Keratinocyte (primary cell): ENCODE results near the gene STEAP2. TPM values are rescaled to one million over a fixed set of nuclear protein-coding genes. Genes with fewer than 3 reads are reported as not detected.

Source experiments
- DNase-seq: peaks from one replicate; pipeline ENCODE4 v3.0.0-alpha.2; 2011; ENCODE audit warnings: low read depth, missing footprints, low spot score
- FAIRE-seq: peaks from 2 replicates; lab custom pipeline; 2011; peaks lifted over from hg19 to GRCh38; lab: Jason Lieb, UNC
- H2AFZ ChIP-seq: 2 replicates; pipeline ENCODE4 v1.6.0; 2012; ENCODE audit warnings: low read length, control low read depth, inconsistent platforms; ENCODE audit not compliant: control insufficient read depth
- H3K27ac ChIP-seq: 2 replicates; pipeline ENCODE4 v1.5.1; 2011; ENCODE audit warnings: low read length; ENCODE audit not compliant: control insufficient read depth, insufficient read depth
- H3K27me3 ChIP-seq: 3 replicates; pipeline ENCODE4 v1.6.0; 2011; ENCODE audit warnings: low read length; ENCODE audit not compliant: control insufficient read depth, insufficient read depth; ENCODE audit errors: extremely low read depth
- H3K36me3 ChIP-seq, 2 experiments: 2 replicates in 1 of 2; 3 replicates in 1 of 2; pipeline ENCODE4 v1.5.1; 2011; ENCODE audit warnings: low read length in 2 of 2, mild to moderate bottlenecking in 1 of 2; ENCODE audit not compliant: control insufficient read depth in 2 of 2, insufficient read depth in 2 of 2; ENCODE audit errors: extremely low read depth in 1 of 2
- H3K4me1 ChIP-seq: 3 replicates; pipeline ENCODE4 v1.5.1; 2011; ENCODE audit warnings: low read length; ENCODE audit not compliant: control insufficient read depth, insufficient read depth; ENCODE audit errors: extremely low read depth
- H3K4me2 ChIP-seq: 3 replicates; pipeline ENCODE4 v1.6.0; 2011; ENCODE audit warnings: low read depth, low read length; ENCODE audit not compliant: control insufficient read depth, insufficient read depth; ENCODE audit errors: extremely low read depth
- H3K4me3 ChIP-seq, 3 experiments: fragments of 200-600 bp in 1 of 3; sonication (generic) in 1 of 3; 2 replicates in 2 of 3; 3 replicates in 1 of 3; pipeline ENCODE4 v1.5.1; 2011 to 2016; ENCODE audit warnings: low read length in 3 of 3, mild to moderate bottlenecking in 3 of 3, control low read depth in 2 of 3, inconsistent platforms in 1 of 3, low read depth in 1 of 3, mixed read lengths in 1 of 3, mixed run types in 1 of 3, moderate library complexity in 1 of 3; ENCODE audit not compliant: control insufficient read depth in 2 of 3, insufficient read depth in 2 of 3; ENCODE audit errors: extremely low read depth in 1 of 3
- H3K79me2 ChIP-seq: 2 replicates; pipeline ENCODE4 v1.6.0; 2012; ENCODE audit warnings: low read length; ENCODE audit not compliant: control insufficient read depth, insufficient read depth
- H3K9ac ChIP-seq: 3 replicates; pipeline ENCODE4 v1.6.0; 2011; ENCODE audit warnings: low read length; ENCODE audit not compliant: control insufficient read depth, insufficient read depth; ENCODE audit errors: extremely low read depth
- H3K9me1 ChIP-seq: 3 replicates; pipeline ENCODE4 v1.6.0; 2011; ENCODE audit warnings: low read length; ENCODE audit not compliant: control insufficient read depth, insufficient read depth; ENCODE audit errors: extremely low read depth
- H3K9me3 ChIP-seq: 2 replicates; pipeline ENCODE4 v1.5.1; 2012; ENCODE audit warnings: low read depth, low read length; ENCODE audit not compliant: control insufficient read depth
- H4K20me1 ChIP-seq: 3 replicates; pipeline ENCODE4 v1.6.0; 2011; ENCODE audit warnings: low read length; ENCODE audit not compliant: control insufficient read depth, insufficient read depth; ENCODE audit errors: extremely low read depth
- EZH2 ChIP-seq: IDR thresholded peaks from one replicate; pipeline ENCODE4 v1.6.1; 2012; ENCODE audit warnings: inconsistent platforms, mild to moderate bottlenecking, low read length, moderate library complexity
- dilution Hi-C: fragments of 300-500 bp; cut with MboI; formaldehyde crosslinking; loops from one replicate; pipeline ENCODE4 v1.7.0; 2020; ENCODE audit warnings: low sequenced_read_pairs; ENCODE audit not compliant: extremely low pct_ligation_motif_present
- polyA plus RNA-seq, 5 experiments: library from polyadenylated mRNA; depleted of rRNA in 3 of 5; stranded (reverse) in 3 of 5; stranded (forward) in 1 of 5; unstranded in 1 of 5; fragments of >200 nt; gene quantifications; 1 replicate in 1 of 5; 2 replicates in 3 of 5; 3 replicates in 1 of 5; pipeline versions ENCODE4 v1.2.1 to v1.2.3, GENCODE V29; 2011 to 2012; ENCODE audit warnings: missing spikeins in 2 of 5, low read depth in 1 of 5, low replicate concordance in 1 of 5
- TF ChIP-seq, protein P1 (sequence below), 3 experiments: IDR thresholded peaks in 1 of 3; conservative IDR thresholded peaks in 1 of 3; optimal IDR thresholded peaks in 1 of 3; 2 replicates in 2 of 3; 3 replicates in 1 of 3; pipeline versions ENCODE3 to v1.5.1; 2011; ENCODE audit warnings: low read length in 3 of 3, mild to moderate bottlenecking in 3 of 3, moderate library complexity in 2 of 3, control low read depth in 1 of 3, inconsistent platforms in 1 of 3; ENCODE audit not compliant: insufficient read depth in 2 of 3; ENCODE audit errors: extremely low read depth in 1 of 3

The STEAP2 gene
- polyA plus RNA-seq, 1 donor (not counting 4 experiments of a cell fraction or from before 2014, with no cell fraction given): 3.9 TPM

DNA sequence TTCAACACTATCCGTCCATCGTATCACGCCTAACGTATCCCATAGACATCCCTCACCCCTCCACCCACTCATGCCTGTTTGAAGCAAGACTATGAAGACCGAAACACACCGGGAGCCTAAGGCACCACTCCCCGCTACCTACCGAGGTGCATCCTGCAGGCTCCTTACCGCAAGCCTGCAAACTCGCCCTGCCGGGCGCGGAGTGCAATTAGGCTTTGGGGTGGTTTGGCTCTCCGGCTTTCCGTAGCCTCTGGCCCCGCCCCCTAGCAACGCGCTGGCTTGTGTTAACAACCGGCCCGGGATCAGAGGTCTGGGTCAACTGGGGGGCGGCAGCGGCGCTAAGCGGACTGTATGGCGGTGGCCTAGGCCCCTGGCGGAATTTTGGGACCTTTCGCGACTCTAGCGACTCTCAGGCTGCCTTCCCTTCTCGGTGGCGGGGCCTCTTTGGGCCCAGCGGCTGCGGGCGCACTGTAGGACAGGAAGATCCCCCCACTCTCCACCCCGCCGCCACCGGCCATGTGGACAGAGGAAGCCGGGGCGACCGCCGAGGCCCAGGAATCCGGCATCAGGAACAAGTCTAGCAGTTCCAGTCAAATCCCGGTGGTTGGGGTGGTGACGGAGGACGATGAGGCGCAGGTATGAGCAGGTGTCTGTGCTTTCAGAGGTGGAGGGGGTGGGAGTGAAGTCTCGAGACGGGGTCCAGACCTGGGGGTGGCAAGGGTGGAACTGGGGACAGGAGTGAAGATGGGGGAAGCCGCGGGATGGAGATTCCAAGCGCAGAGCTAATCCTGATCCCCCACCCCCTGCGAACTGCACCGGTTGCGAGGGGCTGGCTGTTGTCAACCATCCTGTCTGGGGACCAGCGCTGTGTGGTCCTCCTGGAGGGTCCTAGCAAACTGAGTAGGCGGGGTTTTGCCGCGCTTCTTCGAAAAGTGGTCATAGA, 33.6 kb downstream of the STEAP2 start, which contains the start of gene CFAP69:
Gene CFAP69 (plus strand): TSS at position 266 of the 943 bp plus-strand sequence. CDS start 251 bp downstream, at position 517.
- Histone ChIP-seq H3K9ac (peak within 1 kb of the TSS; percentile 76), H3K27me3 (no peaks in the 10 kb centered on the region), H3K4me1 (peaks cover 6% of the 10 kb centered on the region), H3K79me2 (no peaks in the 10 kb centered on the region), H3K27ac (no peak within 1 kb of the TSS), H3K4me3 (peak within 1 kb of the TSS; percentile 80 to 92 (median 91)), H3K36me3 (no peaks in the 10 kb centered on the region), H3K9me3 (no peaks in the 10 kb centered on the region), H3K4me2 (peak within 1 kb of the TSS; percentile 92), H2AFZ (peak within 1 kb of the TSS; percentile 100), H3K9me1 (no peaks in the 10 kb centered on the region), H4K20me1 (no peaks in the 10 kb centered on the region)
- FAIRE-seq: peak; percentile 75
- dilution Hi-C loops: no loop called here
- TF ChIP-seq, protein P1, sequence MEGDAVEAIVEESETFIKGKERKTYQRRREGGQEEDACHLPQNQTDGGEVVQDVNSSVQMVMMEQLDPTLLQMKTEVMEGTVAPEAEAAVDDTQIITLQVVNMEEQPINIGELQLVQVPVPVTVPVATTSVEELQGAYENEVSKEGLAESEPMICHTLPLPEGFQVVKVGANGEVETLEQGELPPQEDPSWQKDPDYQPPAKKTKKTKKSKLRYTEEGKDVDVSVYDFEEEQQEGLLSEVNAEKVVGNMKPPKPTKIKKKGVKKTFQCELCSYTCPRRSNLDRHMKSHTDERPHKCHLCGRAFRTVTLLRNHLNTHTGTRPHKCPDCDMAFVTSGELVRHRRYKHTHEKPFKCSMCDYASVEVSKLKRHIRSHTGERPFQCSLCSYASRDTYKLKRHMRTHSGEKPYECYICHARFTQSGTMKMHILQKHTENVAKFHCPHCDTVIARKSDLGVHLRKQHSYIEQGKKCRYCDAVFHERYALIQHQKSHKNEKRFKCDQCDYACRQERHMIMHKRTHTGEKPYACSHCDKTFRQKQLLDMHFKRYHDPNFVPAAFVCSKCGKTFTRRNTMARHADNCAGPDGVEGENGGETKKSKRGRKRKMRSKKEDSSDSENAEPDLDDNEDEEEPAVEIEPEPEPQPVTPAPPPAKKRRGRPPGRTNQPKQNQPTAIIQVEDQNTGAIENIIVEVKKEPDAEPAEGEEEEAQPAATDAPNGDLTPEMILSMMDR (optimal IDR thresholded peaks at IDR 0.05 in 1 of 3, IDR thresholded peaks at IDR 0.05 in 1 of 3, conservative IDR thresholded peaks at IDR 0.05 in 1 of 3; ENCODE audit: extremely low read depth in 1 of 3, insufficient read depth in 2 of 3, low read length in 3 of 3): peak in 2 of 3 experiments; percentile 29 to 40
- TF ChIP-seq EZH2: no peak
- DNase-seq: no peak

DNA sequence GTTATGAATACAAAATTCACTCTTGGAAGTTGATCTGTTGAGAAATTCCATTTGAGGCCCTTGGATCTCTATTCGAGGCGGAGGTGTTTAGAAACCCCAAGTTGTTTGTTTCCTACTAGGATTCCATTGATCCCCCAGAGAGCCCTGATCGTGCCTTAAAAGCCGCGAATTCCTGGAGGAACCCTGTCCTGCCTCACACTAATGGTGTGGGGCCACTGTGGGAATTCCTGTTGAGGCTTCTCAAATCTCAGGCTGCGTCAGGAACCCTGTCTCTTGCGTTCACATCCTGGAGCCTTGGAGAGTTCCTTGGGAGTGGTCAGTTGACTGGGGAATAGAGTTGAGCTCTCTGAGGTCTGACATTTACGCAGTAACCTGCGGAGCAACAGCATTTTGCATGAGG, 34.6 kb downstream of the STEAP2 start:
- FAIRE-seq: no peak
- dilution Hi-C loops: no loop called here
- peaks cover 6% of the 10 kb centered on the region for H3K4me1 ChIP-seq
- no peaks in the 10 kb centered on the region for H3K79me2 ChIP-seq
- H3K36me3 ChIP-seq: no peaks in the 10 kb centered on the region
- DNase-seq: no peak
- no peaks in the 10 kb centered on the region for H3K9me3 ChIP-seq
- no peaks in the 10 kb centered on the region for H3K9me1 ChIP-seq
- no peaks in the 10 kb centered on the region for H4K20me1 ChIP-seq
- H3K4me3 ChIP-seq: peak overlapping the region in 1 of 3 experiments; percentile 92
- H3K9ac ChIP-seq: no peak overlapping the region
- TF ChIP-seq EZH2: no peak
- TF ChIP-seq, protein P1 (optimal IDR thresholded peaks at IDR 0.05 in 1 of 3, IDR thresholded peaks at IDR 0.05 in 1 of 3, conservative IDR thresholded peaks at IDR 0.05 in 1 of 3; ENCODE audit: extremely low read depth in 1 of 3, insufficient read depth in 2 of 3, low read length in 3 of 3): no peak
- peak overlapping the region; percentile 92 for H3K4me2 ChIP-seq
- H3K27me3 ChIP-seq: no peaks in the 10 kb centered on the region
- no peak overlapping the region for H3K27ac ChIP-seq
- H2AFZ ChIP-seq: peak overlapping the region; percentile 100
